ENCODE results near the gene PHF14. TPM values are rescaled to one million over a fixed set of nuclear protein-coding genes. Genes with fewer than 3 reads are reported as not detected.

The PHF14 gene
- total RNA-seq, 1 donor from 2014 or later, result 63.9 TPM

DNA sequence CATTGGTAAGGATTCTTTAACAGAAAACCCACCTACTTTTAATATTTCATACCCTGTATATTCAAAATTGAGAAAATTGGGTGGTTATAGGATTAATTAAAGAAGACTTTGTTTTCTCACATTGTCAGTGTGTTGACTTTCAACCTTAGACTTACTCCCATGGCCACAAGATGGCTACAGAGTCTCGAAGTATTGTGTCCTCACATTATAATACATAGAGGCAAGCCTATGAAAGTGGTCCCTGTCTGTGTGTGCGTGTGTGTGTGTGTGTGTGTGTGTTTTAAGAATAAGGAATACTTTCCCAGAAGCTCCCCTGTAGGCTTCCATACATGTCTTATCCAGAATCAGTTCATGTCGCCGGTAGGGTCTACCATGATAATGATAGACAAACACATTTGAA lies 180.0 kb downstream of the PHF14 start:
- no peak for DNase-seq (ENCODE audit: low spot score, unreplicated experiment)
- H3K27me3 Mint-ChIP-seq, result no peaks in the 10 kb centered on the region
- no peaks in the 10 kb centered on the region for H3K9me3 Mint-ChIP-seq (ENCODE audit: low read depth)
- no peaks in the 10 kb centered on the region for H3K36me3 Mint-ChIP-seq (ENCODE audit: insufficient read depth)
- H3K4me1 Mint-ChIP-seq (ENCODE audit: low read depth), result no peaks in the 10 kb centered on the region
- no peak overlapping the region for H3K4me3 Mint-ChIP-seq (ENCODE audit: low read depth)
- H3K27ac Mint-ChIP-seq, result no peak overlapping the region
- TF ChIP-seq, protein P1, sequence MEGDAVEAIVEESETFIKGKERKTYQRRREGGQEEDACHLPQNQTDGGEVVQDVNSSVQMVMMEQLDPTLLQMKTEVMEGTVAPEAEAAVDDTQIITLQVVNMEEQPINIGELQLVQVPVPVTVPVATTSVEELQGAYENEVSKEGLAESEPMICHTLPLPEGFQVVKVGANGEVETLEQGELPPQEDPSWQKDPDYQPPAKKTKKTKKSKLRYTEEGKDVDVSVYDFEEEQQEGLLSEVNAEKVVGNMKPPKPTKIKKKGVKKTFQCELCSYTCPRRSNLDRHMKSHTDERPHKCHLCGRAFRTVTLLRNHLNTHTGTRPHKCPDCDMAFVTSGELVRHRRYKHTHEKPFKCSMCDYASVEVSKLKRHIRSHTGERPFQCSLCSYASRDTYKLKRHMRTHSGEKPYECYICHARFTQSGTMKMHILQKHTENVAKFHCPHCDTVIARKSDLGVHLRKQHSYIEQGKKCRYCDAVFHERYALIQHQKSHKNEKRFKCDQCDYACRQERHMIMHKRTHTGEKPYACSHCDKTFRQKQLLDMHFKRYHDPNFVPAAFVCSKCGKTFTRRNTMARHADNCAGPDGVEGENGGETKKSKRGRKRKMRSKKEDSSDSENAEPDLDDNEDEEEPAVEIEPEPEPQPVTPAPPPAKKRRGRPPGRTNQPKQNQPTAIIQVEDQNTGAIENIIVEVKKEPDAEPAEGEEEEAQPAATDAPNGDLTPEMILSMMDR (IDR thresholded peaks at IDR 0.05; ENCODE audit: unreplicated experiment), result no peak

DNA sequence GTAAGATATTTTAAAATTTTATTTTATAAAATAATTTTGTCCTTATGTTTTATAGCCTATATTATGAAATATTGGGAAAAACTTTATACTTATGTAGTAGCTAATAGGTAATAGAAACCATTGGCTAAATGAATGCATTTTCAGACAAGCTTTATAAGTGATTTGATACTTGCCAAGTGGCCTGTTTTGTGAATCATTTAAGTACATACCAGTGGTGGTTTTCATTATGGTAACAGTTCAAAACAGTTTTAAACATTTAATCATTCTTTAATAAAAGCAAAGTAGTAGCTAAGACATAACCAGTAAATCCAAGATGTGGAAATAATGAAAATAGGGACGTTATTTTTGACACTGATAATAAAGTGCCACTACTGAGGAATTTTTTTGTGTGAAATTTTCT lies 182.2 kb downstream of the PHF14 start:
- no peaks in the 10 kb centered on the region for H3K27me3 Mint-ChIP-seq

DNA sequence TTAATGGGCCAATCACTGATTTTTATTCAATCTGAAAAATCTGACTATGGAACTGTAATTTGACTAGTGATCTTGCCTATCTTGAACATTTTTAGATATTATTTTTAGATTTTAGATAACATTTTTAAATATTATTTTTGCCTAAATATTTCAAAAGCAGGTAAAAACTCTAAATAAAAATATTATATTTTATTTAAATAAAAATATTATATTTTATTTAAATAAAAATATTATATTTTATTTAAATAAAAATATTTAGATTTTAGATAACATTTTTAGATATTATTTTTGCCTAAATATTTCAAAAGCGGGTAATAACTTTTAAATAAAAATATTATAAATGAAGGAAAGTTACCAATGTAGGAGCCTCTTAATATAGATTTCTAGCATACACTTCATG lies 187.8 kb downstream of the PHF14 start:
- Mint-ChIP-seq H3K27me3 (no peaks in the 10 kb centered on the region), H3K27ac (no peak overlapping the region), H3K4me3 (ENCODE audit: low read depth) (no peak overlapping the region), H3K9me3 (ENCODE audit: low read depth) (no peaks in the 10 kb centered on the region), H3K4me1 (ENCODE audit: low read depth) (peaks cover 2% of the 10 kb centered on the region), H3K36me3 (ENCODE audit: insufficient read depth) (peaks cover 5% of the 10 kb centered on the region)
- TF ChIP-seq, protein P1 (IDR thresholded peaks at IDR 0.05; ENCODE audit: unreplicated experiment), result no peak
- no peak for DNase-seq (ENCODE audit: low spot score, unreplicated experiment)

More for the DNA sequence above, 182.2 kb downstream of the PHF14 start:
- Mint-ChIP-seq H3K4me3 (ENCODE audit: low read depth) (no peak overlapping the region), H3K9me3 (ENCODE audit: low read depth) (no peaks in the 10 kb centered on the region), H3K36me3 (ENCODE audit: insufficient read depth) (no peaks in the 10 kb centered on the region), H3K4me1 (ENCODE audit: low read depth) (no peaks in the 10 kb centered on the region), H3K27ac (no peak overlapping the region)
- no peak for DNase-seq (ENCODE audit: low spot score, unreplicated experiment)
- TF ChIP-seq, protein P1 (IDR thresholded peaks at IDR 0.05; ENCODE audit: unreplicated experiment), result no peak

DNA sequence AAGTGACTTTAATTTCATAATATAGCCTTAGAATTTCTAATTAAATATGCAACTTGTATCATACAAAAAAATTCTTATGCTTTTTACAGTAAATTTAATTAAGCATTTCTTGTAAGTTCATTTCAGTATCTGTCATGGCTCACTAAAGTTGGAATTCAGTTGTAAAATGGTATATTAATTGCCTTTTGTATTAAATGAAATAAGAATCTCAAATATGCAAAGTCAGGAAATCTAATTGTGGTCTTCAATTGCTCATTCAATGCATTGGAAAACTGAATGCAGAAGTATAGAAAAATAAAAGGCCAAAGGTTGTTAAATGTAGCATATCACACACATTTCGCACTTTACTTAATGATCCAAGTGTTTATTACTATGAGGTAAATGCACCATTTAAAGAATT lies 189.5 kb downstream of the PHF14 start:
- DNase-seq (ENCODE audit: low spot score, unreplicated experiment), result no peak
- Mint-ChIP-seq H3K4me3 (ENCODE audit: low read depth) (no peak overlapping the region), H3K9me3 (ENCODE audit: low read depth) (no peaks in the 10 kb centered on the region), H3K36me3 (ENCODE audit: insufficient read depth) (peaks cover 5% of the 10 kb centered on the region), H3K4me1 (ENCODE audit: low read depth) (peaks cover 2% of the 10 kb centered on the region), H3K27ac (no peak overlapping the region), H3K27me3 (no peaks in the 10 kb centered on the region)
- TF ChIP-seq, protein P1 (IDR thresholded peaks at IDR 0.05; ENCODE audit: unreplicated experiment), result no peak

DNA sequence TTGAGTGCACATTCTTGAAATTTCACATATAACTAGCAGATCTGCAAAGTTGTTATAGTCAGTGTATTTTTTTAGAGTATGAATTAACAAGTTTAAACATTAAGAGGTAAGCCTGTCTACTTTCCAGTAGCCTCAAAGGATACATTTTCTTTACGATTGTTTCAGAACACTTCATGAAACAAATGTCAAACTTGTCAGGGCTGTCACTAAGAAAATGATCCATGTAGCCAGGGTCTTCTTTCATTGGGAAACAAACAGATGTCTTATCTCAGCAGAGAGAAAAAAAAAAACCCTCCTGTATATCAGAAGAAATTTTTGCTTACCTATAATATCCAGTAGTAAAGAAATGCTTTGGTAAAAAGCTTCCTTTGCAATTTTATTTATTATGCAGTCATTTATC lies 192.4 kb downstream of the PHF14 start:
- Mint-ChIP-seq H3K4me1 (ENCODE audit: low read depth) (peaks cover 2% of the 10 kb centered on the region), H3K36me3 (ENCODE audit: insufficient read depth) (peaks cover 5% of the 10 kb centered on the region), H3K27ac (no peak overlapping the region), H3K27me3 (no peaks in the 10 kb centered on the region), H3K4me3 (ENCODE audit: low read depth) (no peak overlapping the region), H3K9me3 (ENCODE audit: low read depth) (no peaks in the 10 kb centered on the region)
- TF ChIP-seq, protein P1 (IDR thresholded peaks at IDR 0.05; ENCODE audit: unreplicated experiment), result no peak
- DNase-seq (ENCODE audit: low spot score, unreplicated experiment), result no peak

All from progenitor cell of endocrine pancreas (in vitro differentiated cells).